ENCODE data around the gene CDA.

The CDA gene

GRCh38 chr1:20645414-20645813 is 56.5 kb downstream of the CDA start:
- CTCF ChIA-PET: interaction anchor here (0.7 kb wide), 2 partner anchors 61 to 976 kb away, joined by 3 read pairs; no protein-coding TSS in a partner anchor

GRCh38 chr1:20648438-20648837 is 59.5 kb downstream of the CDA start:
- POLR2A ChIA-PET: interaction anchor here (3.4 kb wide), 1 partner anchor 13 kb away, joined by 15 read pairs; the partner anchor contains the start of gene DDOST
- no peak for DNase-seq (ENCODE audit: extremely low spot score)
- TF ChIP-seq TARDBP (IDR thresholded peaks at IDR 0.05) (no peak), SUZ12 (IDR thresholded peaks at IDR 0.05) (no peak), FOXM1 (IDR thresholded peaks at IDR 0.05; ENCODE audit: borderline replicate concordance) (no peak), PKNOX1 (IDR thresholded peaks at IDR 0.05) (no peak), FOXK2 (IDR thresholded peaks at IDR 0.05) (no peak), SP1 (IDR thresholded peaks at IDR 0.05) (no peak), NFRKB (IDR thresholded peaks at IDR 0.05) (no peak), FOXA1 (IDR thresholded peaks at IDR 0.05) (no peak), HDGF (IDR thresholded peaks at IDR 0.05; ENCODE audit: borderline replicate concordance) (no peak), ELF4 (IDR thresholded peaks at IDR 0.05) (no peak), ZNF384 (IDR thresholded peaks at IDR 0.05) (no peak), L3MBTL2 (conservative IDR thresholded peaks at IDR 0.05) (no peak), CTBP1 (IDR thresholded peaks at IDR 0.05; ENCODE audit: borderline replicate concordance) (no peak), LEF1 (IDR thresholded peaks at IDR 0.05; ENCODE audit: borderline replicate concordance) (no peak), BHLHE40 (IDR thresholded peaks at IDR 0.05; ENCODE audit: borderline replicate concordance) (no peak), ARNT (IDR thresholded peaks at IDR 0.05) (no peak)
- CTCF ChIA-PET: no interaction called here

More at GRCh38 chr1:20645414-20645813, 56.5 kb downstream of the CDA start:
- POLR2A ChIA-PET: interaction anchor here (1.7 kb wide), 1 partner anchor 16 kb away, joined by 10 read pairs; the partner anchor contains the start of gene DDOST
- no peak for DNase-seq (ENCODE audit: extremely low spot score)
- TF ChIP-seq ARNT (IDR thresholded peaks at IDR 0.05): no peak
- TF ChIP-seq CTBP1 (IDR thresholded peaks at IDR 0.05; ENCODE audit: borderline replicate concordance): no peak
- no peak for TF ChIP-seq FOXM1 (IDR thresholded peaks at IDR 0.05; ENCODE audit: borderline replicate concordance)
- TF ChIP-seq PKNOX1 (IDR thresholded peaks at IDR 0.05): no peak
- TF ChIP-seq HDGF (IDR thresholded peaks at IDR 0.05; ENCODE audit: borderline replicate concordance): no peak
- TF ChIP-seq ZNF384 (IDR thresholded peaks at IDR 0.05): no peak

- CTCF ChIA-PET: no interaction called here
- no peak for DNase-seq (ENCODE audit: extremely low spot score)
- TF ChIP-seq FOXK2 (IDR thresholded peaks at IDR 0.05) (no peak), SP1 (IDR thresholded peaks at IDR 0.05) (no peak), TARDBP (IDR thresholded peaks at IDR 0.05) (no peak), CTBP1 (IDR thresholded peaks at IDR 0.05; ENCODE audit: borderline replicate concordance) (no peak), HDGF (IDR thresholded peaks at IDR 0.05; ENCODE audit: borderline replicate concordance) (no peak), ARNT (IDR thresholded peaks at IDR 0.05) (no peak), LEF1 (IDR thresholded peaks at IDR 0.05; ENCODE audit: borderline replicate concordance) (no peak), SUZ12 (IDR thresholded peaks at IDR 0.05) (no peak), NFRKB (IDR thresholded peaks at IDR 0.05) (no peak), PKNOX1 (IDR thresholded peaks at IDR 0.05) (no peak), ELF4 (IDR thresholded peaks at IDR 0.05) (no peak), FOXM1 (IDR thresholded peaks at IDR 0.05; ENCODE audit: borderline replicate concordance) (no peak), ZNF384 (IDR thresholded peaks at IDR 0.05) (no peak), FOXA1 (IDR thresholded peaks at IDR 0.05) (no peak), BHLHE40 (IDR thresholded peaks at IDR 0.05; ENCODE audit: borderline replicate concordance) (no peak), L3MBTL2 (conservative IDR thresholded peaks at IDR 0.05) (no peak)
- POLR2A ChIA-PET: interaction anchor here (3.4 kb wide), 1 partner anchor 12 kb away, joined by 15 read pairs; the partner anchor contains the start of gene DDOST
Observed at GRCh38 chr1:20648946-20649345, 60.0 kb downstream of the CDA start.

- no peak for TF ChIP-seq CTBP1 (IDR thresholded peaks at IDR 0.05; ENCODE audit: borderline replicate concordance)
- TF ChIP-seq SP1 (IDR thresholded peaks at IDR 0.05): no peak
- no peak for TF ChIP-seq ELF4 (IDR thresholded peaks at IDR 0.05)
- ChIA-PET CTCF (interaction anchor here (0.7 kb wide), 1 partner anchor 439 kb away, joined by 3 read pairs; no protein-coding TSS in a partner anchor), POLR2A (interaction anchor here (1.2 kb wide), 1 partner anchor 9 kb away, joined by 4 read pairs; the partner anchor contains the start of gene DDOST)
- DNase-seq (ENCODE audit: extremely low spot score): no peak
Observed at GRCh38 chr1:20652300-20652699, 63.4 kb downstream of the CDA start.

GRCh38 chr1:20654104-20654690 is 65.3 kb downstream of the CDA start:
- POLR2A ChIA-PET: no interaction called here
- no peak for DNase-seq (ENCODE audit: extremely low spot score)
- CTCF ChIA-PET: no interaction called here
- TF ChIP-seq FOXM1 (IDR thresholded peaks at IDR 0.05; ENCODE audit: borderline replicate concordance) (no peak), FOXA1 (IDR thresholded peaks at IDR 0.05) (no peak), NFRKB (IDR thresholded peaks at IDR 0.05) (no peak), FOXK2 (IDR thresholded peaks at IDR 0.05) (no peak), ELF4 (IDR thresholded peaks at IDR 0.05) (no peak), SUZ12 (IDR thresholded peaks at IDR 0.05) (no peak), L3MBTL2 (conservative IDR thresholded peaks at IDR 0.05) (no peak), TARDBP (IDR thresholded peaks at IDR 0.05) (no peak), SP1 (IDR thresholded peaks at IDR 0.05) (no peak), ZNF384 (IDR thresholded peaks at IDR 0.05) (no peak), LEF1 (IDR thresholded peaks at IDR 0.05; ENCODE audit: borderline replicate concordance) (no peak), BHLHE40 (IDR thresholded peaks at IDR 0.05; ENCODE audit: borderline replicate concordance) (no peak), PKNOX1 (IDR thresholded peaks at IDR 0.05) (no peak), HDGF (IDR thresholded peaks at IDR 0.05; ENCODE audit: borderline replicate concordance) (no peak)

Measured in HEK293T (cell line).